NCI-H187 treated with DMSO at 0.1 percent for 48 hours (cell line): Measurements from ENCODE around the gene ZDHHC11.
A peak's percentile ranks its signal among the peaks of the same experiment; 100 is the strongest.
"Not testable (repeated sequence)": the region's sequence is repeated elsewhere in the genome, so short reads cannot be mapped to it uniquely, and the experiment has no call there.

ENCODE experiments used
- DNase-seq: peaks from one replicate; lab custom pipeline; 2025; lab: John Stamatoyannopoulos, UW

ZDHHC11 gene

DNA sequence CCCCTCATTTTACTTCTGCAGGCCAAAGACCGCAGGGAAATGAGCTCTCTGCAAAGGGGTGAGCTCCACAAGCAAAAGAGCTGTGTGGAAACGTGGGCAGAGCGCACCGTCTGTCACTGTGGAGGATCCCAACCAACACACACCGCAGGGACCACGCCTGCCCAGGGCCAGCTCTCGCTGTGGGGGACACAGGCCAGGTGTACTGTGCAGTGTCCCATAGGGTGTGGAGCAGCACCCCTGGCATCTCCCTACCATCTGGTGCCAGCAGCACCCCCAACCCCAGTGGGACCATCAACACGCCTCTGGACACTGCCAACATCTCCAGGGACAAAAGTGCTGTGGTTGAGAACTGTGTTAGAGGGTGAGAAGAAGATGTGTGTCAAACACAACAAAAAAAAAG lies 27.9 kb upstream of the ZDHHC11 start:
- not testable (repeated sequence) for DNase-seq

DNA sequence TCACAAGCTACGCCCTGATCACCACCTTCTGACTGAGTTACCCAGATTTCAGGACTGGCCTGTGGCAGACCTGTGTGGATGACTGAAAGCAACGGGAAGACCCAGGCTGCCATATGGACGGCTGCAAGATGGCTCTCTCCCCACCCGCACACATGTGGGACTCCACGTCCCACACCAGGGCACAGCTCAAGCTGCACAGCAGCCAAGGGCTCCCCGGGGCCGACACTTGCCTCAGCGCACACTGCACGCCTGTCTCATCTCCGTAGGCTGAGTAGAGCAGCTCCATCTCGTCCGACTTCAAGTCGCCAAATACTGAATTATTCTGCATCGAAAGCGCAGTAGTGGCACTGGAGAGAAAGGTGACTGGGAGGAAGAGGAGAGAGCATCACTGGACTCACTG lies 27.3 kb upstream of the ZDHHC11 start:
- DNase-seq = no peak

DNA sequence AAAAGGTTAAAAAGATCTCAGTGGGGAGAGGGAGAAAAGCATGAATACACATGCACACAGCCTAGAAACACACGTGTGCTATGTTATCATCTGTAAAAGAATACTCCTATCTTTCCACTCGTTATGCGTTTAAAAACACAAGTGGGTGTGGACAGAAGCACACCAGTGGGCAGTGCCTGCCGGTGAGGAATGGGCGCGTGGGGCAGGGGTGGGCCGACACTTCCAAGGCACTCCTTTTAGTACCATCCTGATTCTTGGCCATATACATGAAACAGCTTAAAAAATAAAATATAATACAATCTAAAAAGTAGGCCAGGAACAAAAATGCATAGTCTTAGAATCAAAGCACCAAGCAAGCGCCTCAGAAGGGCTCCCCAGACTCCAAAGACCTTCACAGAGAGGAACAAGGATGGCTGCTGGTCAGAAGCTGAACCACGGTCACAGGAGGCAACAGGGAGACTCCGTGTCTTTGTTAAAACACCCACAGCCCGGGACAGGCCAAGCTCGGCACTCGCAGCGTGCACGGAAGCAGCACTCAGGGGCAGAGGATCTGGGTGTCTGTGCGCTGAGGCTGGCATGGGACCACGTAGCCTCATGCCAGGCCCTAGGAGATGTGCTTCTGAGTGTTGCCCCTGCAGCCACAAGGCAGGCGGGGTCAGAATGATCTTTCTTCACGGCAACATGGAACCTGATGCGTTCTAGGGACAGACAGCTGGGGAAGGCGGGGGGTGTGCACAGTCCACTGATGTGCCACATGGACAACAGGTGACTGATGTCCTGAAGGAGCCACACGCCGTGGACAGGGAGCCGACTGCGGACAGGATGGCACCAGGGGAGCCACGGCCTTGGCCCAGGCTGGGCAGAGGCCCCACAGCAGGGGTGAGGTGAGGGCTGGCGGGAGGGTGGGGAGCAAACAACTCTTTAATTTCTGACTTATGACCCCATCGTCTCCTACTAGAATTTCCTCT lies 25.9 kb upstream of the ZDHHC11 start:
- DNase-seq = no peak

DNA sequence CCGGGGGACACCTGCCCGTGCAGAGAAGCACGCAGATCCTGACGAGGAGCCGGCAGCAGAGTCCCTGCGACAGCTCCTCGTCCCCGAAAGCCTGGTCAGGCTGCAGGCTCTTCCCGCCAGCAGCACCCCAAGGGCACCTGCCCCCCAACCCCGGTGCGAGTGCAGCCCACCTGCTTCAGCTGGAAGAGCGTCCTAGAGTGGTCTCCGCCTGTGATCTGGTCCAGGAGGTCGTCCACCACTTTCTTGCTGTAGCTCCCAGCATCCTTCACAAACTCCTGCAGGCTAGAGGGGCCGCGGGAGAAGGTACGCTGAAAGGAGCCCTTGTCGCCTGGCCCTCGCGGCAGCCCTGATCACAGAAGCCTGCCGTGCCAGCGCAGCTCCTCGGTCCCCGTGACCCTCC lies 25.1 kb upstream of the ZDHHC11 start:
- no peak for DNase-seq

DNA sequence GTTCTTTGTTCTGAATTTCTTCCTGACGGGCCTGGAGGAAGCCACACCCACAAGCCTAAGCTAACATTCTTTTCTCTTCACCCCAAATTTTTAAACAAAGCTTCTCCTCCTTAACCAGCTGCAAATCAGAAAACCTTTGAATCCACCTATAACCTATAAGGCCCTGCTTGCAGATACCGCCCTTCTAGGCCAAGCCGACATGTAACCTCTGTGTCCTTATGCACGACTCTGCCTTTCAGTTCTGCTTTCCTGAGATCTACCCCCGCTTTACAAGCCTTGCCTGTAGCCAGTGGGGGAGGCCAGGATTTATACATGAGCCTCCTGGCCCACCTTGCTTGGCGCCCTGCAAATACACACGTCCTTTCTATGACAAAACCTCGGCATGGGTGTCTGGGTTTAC lies 22.5 kb upstream of the ZDHHC11 start:
- no peak for DNase-seq

DNA sequence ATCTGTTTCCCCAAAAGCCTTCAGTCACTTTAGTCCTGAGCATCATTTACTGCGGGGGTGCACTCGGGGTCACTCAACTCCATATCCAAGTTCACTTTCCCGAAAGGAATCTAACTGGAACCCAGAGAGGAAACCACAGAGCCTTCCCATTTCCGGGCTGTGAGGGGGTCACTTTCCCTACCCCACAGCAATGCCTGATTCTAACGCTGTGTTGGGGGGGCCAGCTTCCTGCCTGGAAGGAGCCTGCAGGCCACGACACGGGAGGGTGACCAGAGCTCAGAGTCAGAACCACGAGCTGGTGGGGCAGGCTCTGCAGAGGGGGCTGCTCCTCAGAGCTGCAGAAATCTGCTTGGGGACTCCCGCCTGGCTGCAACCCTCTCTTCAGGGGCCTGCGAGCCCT lies 21.5 kb upstream of the ZDHHC11 start:
- DNase-seq = no peak

DNA sequence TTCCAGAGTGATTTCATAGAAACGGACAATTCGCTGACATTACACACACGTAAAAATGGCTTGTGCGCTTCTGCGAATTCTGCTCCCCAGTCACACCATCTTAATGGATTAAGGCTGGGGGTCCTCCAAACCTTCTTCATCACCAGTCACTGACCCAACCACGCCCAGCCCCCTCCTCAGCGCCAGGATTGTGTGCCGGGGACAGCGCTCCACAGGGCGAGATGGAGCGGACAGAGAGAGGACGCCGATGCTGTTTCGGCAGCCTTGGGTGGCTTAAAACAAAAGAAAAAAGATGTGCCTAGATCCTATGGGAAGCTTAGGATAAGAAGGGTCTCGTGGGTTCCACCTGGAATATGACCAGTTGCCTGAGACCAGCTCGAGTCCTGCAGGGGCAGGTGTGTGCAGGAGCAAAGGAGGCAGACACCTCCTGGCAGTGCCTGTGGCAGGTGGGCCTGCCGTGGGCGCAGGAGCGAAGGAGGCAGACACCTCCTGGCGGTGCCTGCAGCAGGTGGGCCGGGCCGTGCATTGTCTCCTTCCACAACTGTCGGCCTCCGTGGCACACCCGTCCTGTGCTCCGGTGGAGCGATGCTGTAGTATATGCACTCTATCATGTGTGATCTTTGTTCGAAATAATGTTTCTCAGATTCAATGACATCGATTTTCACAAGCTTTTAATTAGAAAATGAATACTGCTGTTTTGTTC lies 21.0 kb upstream of the ZDHHC11 start:
- DNase-seq = no peak

DNA sequence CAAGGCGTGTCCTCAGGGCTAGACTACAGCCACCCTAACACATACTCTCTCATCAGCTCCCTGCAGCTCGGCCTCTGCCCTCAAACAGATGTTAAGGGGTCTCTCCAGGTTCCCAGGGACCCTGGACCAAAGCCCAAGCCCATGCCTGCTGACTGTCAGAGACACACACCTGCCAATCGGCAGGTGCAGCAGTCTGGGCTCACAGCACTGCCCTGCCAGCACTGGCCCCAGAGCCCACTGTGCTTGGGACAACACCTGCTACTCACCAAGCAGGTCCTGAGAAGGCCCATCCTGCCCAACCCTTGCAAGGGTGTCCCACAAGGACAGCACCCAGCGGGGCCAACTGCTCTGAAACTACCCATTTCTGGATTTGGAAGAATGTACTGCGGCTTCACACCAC lies 20.2 kb upstream of the ZDHHC11 start:
- DNase-seq = no peak

DNA sequence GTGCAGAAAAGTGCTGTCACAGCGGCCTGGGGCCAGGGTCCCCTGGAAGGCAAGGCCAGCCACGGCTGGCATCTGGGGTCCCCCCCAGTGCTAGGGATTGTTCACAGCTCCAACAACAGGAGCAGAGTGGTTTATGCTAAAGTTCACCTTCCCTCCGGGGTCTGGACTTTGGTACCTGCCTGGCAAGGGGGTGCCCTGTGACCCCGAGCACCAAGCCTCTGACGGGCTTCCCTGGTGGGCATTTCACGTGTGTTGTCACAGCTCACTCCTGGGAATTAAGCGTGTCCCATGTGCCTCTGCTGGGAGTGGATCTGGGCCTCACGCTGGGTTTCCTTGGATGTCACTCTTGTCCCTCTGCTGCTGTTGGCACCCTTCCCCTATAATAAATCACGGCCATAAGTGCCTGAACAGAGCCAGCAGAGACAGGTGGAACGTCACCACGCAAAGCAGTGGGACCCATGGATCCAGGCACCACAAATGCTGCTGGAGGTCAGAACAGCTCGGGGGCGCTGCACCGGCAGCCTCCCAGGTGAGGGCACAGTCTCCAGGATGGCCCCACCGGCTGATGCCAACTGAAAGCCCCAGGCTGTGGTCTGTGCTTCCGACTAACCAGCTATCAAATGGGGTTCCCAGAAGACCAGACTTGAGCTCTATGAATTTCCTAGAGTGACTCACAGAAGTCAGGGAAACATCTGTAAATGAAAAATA lies 17.8 kb upstream of the ZDHHC11 start:
- DNase-seq = no peak

DNA sequence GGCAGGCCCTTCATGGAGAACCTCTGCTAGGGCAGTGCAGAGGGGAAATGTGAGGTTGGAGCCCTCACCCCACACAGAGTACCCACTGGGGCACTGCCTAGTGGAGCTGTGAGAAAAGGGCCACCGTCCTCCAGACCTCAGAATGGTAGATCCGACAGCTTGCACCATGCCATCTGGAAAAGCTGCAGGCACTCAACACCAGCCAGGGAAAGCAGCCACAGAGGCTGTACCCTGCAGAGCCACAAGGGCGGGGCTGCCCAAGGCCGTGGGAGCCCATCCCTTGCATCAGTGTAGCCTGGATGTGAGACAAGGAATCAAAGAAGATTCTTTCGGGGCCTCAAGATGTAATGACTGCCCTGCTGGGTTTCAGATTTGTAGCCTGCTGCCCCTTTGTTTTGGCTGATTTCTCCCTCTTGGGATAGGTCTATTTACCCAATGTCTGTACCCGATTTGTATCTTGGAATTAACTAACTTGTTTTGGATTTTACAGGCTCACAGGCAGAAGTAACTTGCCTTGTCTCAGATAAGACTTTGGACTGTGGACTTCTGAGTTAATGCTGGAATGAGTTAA lies 16.6 kb upstream of the ZDHHC11 start:
- DNase-seq = no peak

DNA sequence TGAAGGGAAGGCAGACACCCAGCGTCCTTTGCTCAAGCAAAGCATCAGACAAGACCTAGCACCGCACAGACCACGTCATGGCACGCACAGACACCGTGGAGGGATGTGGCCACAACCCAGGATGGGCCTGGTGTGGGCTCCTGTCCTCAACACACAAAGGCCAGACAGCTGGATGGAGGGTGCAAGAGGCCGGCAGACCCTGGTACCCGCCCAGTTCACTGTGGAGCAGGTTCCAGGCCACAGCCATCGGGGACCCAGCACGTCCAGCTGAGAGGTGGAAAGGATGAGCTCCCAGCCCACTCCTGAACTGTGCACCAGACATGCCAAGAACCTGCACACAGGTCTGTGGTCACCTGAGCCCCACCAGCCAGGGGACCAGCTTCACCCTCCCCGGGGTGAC lies 15.0 kb upstream of the ZDHHC11 start:
- no peak for DNase-seq

DNA sequence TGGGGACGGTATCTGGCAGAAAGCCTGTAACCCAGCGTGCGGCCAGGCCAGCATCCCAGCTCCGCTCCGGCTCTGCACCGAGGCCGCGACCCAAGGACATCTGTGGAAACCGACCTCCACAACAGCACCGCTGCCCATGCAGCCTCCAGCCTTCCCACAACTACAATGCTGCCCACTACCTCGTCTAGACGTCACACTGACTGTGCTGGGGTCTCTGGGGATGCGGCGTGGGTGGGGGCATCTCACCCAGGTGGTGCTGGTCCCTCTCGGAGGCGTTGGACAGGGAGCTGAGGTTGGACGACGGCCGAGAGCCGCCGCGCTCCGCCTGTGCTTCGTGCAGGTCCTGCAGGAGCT lies 14.4 kb upstream of the ZDHHC11 start:
- no peak for DNase-seq

DNA sequence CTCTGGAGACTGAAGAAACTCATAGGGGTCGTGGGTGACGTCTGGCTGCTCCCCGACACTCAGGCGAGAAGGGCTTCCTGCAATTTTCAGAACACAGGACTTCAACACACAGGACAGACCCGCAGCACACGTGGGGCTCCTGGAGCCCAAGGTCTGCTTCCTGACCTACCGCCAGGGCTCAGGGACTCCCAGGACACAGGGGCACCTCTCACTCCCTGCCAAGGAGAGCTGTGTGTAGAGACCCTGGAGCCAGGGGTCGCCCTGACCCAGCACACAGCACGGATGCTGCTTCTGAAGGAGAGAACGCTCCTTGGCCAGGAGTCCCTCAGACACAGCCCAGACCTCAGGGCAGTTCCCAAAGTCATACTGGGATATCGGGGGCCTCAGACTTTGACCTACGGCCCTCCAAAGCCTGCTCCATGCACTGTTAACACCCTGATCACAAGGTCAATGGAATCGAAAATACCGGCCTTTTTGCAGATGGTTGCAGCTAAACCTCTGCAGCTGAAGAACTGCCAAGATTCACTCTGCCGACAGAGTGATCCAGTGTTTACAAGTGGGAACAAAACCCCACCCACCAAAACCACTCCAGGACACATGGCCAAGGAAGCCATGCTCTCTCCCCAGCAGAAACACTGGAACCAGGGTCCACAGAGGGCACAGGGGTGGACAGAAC lies 13.8 kb upstream of the ZDHHC11 start:
- DNase-seq = no peak

DNA sequence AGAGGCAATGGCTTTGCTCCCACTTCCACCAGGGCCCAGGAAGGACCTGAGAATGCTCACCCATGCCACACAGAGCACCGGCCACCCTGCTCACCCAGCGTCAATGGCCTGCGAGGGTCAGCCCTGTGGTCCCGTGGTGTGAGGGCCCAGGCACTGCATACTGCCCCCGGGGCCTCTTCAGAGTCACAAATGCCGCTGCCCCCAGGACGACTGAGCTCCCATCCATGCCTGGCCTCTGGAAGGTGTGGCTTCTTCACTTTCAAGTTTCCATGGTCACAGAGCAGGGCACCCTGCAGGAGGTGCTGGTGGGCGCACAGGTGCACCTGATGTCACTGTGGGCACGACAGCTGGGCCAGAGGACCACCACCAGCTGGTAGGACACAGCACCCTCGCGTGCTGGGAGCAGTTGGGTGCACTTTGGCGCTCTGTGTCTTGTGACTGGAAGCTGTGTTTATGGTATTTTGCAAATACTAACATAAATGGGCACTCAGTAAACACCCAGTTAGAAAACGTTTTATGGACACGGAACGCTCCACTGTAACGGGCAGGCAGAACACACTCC lies 12.5 kb upstream of the ZDHHC11 start:
- no peak for DNase-seq

DNA sequence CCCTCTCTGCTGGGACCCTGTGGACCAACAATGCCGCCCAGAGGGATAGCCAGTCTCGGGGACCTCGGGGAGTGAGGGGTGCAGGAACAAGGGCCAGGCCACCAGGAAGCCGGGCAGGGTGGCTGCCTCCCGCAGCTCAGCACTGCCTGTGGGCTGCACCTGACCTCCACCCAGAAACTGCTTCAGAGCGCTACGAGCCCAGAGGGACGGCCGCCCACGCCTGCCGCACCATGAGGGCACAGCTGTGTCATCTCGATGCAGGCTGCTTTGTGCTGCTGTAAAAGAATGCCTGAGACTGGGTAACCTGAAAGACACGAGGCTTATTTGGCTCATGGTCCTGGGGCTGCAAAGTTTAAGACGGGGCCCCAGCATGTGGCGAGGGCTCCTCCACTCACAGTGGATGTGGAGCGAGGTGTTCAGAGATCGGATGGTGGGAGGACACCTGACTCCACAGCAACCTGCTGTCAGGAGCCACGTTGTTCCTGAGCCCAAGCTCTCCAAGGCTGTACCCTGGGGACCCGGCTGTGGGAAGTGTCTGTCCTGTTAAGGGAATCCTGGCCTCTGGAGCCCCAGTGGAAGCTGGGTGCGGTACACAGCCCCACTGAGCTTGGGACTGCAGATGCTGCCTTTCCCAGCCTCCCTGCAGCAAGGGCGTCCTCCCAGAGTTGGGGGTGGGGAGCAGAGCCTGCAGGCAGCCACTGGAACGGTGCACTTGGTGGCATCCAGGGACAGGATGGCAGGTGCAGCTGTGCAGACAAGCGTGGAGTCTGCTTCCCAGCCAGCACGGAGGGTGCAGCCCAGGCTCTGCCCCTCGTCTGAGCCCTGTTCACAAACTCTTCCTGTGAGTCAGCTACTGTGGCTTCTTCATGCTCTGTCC lies 11.8 kb upstream of the ZDHHC11 start:
- DNase-seq = peak; percentile 70

DNA sequence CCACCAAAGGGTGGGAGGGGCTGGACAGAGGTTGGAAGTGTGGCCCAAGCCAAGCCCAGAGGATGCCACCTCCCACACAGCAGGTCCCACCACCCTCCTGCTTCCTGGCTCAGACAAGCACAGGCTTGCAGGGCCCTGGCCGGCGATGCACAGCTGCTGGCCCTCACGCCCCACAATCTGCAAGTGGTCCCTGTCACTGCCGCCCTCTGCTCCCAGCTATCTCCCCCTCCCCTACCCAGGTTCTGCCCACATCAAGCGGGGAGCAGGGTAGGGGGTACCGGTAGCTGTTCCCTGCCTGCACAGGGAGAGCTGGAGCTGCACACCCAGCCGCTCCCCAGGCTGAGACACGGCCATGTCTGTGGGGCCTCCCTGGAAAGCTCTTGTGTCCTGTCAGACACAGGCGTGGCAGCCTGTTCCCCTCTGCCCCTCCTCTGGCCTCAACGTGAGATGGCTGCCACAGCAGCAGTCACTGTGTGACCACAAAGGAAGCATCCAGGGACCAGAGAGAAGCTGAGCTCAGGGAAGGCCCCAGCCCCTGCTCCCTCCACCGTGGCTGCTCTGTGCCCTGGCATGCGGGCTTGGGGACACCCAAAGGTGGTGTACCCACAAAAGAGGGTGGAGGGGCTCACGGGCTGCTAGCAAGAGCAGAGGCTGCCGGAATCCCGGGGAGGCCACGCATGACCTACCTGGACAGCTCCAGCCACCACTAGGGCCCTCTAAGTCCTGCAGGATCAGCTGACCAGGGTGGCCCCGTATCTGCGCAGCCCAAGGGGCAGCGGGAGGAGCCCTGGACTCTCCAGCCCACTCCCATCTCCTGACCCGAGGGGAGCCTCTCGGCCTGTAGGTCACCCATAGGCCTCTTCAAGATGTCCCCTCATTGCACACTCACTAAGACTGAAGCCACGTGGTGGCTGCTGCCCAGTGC lies 10.9 kb upstream of the ZDHHC11 start:
- DNase-seq = no peak

DNA sequence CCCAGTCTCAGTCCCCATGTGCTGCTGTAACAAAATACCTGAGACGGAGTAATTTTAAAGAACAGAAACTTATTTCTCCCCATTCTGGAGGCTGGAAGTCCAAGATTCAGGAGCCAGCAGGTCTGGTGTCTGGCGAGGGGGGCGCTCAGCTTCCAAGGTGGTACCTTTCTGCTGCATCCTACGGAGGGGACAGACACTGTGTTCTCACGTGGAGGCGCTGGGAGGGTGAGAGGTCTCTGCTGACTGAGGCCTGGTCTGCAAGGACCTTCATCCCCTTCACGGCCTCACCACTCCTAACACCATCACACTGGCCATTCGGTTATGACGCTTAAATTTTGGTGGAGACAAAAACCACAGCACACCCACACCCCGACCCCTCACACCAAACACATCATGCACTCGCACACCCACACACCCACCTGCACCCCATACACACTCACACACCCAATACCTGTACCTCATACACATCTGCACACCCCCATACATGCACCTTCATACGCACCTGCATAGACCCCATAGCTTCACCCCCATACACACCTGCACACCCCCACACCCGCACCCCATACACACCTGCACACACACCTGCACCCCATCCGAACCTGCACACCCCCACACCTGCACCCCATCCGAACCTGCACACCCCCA lies 9.8 kb upstream of the ZDHHC11 start:
- no peak for DNase-seq

DNA sequence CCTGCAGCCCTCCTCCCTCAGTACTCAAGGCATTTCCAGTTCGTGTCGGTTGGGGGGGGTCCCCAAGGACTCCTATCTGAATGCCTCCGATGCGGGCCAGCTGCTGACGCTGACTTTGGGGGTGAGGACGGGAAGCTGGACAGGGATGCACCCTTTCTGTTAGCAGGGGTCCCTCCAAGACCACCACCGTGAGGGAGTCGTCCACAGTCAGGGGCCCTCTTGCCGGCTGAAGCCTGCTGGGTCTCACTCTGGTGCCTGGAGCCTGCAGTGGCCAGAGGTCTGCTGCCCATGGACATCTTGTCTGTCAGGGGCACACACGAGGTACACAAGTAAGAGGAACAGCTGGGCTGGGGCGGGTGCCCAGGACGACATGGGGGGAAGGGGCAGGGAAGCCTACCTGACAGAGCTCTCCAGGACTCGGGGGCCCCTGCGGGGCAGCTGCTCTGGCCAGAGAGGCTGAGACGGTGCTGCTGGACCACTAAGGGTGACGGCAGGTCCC lies 9.1 kb upstream of the ZDHHC11 start:
- no peak for DNase-seq

DNA sequence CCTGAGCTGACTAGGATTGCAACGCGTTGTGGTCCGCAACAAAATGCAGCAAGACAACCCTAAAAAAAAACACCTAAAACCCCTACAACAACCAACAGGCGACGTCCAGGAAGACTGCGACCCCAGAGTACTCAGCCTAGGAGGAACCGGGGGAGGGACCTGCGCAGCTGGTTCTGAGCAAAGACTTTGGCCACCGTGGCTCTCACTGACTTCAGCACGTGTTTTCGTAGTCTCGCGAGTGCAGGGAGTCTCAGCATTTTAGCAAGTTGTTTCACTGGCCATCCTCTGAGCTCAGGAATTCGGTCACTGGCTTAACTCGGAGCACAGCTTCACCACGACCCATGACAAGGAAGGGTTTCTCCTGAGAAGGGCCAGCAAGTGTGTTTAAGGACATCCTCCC lies 8.6 kb upstream of the ZDHHC11 start:
- no peak for DNase-seq
